Measurements from ENCODE around the gene PCK2. TPM values are rescaled to one million over a fixed set of nuclear protein-coding genes. Genes with fewer than 3 reads are reported as not detected.

PCK2 gene
- polyA plus RNA-seq, 2 of the 4 experiments (the other 2 are of a cell fraction): 16.9 to 60.2 TPM

GRCh38 chr14:24070285-24071143, 23.6 kb upstream of the PCK2 start:
- Histone ChIP-seq H3K27ac (no peak overlapping the region), H3K4me1 (no peaks in the 10 kb centered on the region), H3K4me3 (no peak overlapping the region), H3K4me2 (no peak overlapping the region), H3K9me3 (no peaks in the 10 kb centered on the region)
- 58% methylated on average over 10 of the region's 10 CpGs for WGBS (ENCODE audit: missing lambda C conversion rate)
- ChIA-PET POLR2A (interaction anchor here (1.0 to 1.9 kb wide), 2 partner anchors 10 to 24 kb away, joined by 3 to 5 read pairs; partner anchors contain the start of gene PCK2), CTCF (interaction anchor here (0.6 to 11.2 kb wide), 6 partner anchors 11 to 951 kb away, joined by 3 to 101 read pairs (median 4); partner anchors contain the start of gene PCK2)
- DNase-seq (ENCODE audit: low read depth in 1 of 2, low spot score in 1 of 2) (no peak), ATAC-seq (no peak), FAIRE-seq (no peak)
- no peak for TF ChIP-seq HMGXB4 (CRISPR knock-in tag; IDR thresholded peaks at IDR 0.05; ENCODE audit: borderline replicate concordance)
- TF ChIP-seq CBX2 (IDR thresholded peaks at IDR 0.05; ENCODE audit: borderline replicate concordance, low read depth): no peak
- TF ChIP-seq, protein P1, sequence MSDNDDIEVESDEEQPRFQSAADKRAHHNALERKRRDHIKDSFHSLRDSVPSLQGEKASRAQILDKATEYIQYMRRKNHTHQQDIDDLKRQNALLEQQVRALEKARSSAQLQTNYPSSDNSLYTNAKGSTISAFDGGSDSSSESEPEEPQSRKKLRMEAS (IDR thresholded peaks at IDR 0.05): no peak
- TF ChIP-seq, protein P2, sequence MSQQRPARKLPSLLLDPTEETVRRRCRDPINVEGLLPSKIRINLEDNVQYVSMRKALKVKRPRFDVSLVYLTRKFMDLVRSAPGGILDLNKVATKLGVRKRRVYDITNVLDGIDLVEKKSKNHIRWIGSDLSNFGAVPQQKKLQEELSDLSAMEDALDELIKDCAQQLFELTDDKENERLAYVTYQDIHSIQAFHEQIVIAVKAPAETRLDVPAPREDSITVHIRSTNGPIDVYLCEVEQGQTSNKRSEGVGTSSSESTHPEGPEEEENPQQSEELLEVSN (IDR thresholded peaks at IDR 0.05; ENCODE audit: borderline replicate concordance, low read depth): no peak
- TF ChIP-seq GATA3 (IDR thresholded peaks at IDR 0.05; ENCODE audit: borderline replicate concordance): no peak
- no peak for TF ChIP-seq FOSB (CRISPR knock-in tag; IDR thresholded peaks at IDR 0.05)
- TF ChIP-seq ESRRA (IDR thresholded peaks at IDR 0.05; ENCODE audit: borderline replicate concordance, low read length): no peak
- TF ChIP-seq ZFP36 (IDR thresholded peaks at IDR 0.05; ENCODE audit: borderline replicate concordance, partially characterized antibody): no peak
- no peak for TF ChIP-seq TP53 (CRISPR knock-in tag; IDR thresholded peaks at IDR 0.05)
- TF ChIP-seq MYC (IDR thresholded peaks at IDR 0.05; ENCODE audit: borderline replicate concordance, low read length): no peak
- TF ChIP-seq CHD2 (IDR thresholded peaks at IDR 0.05; ENCODE audit: low read length, partially characterized antibody): no peak
- TF ChIP-seq CBX8 (IDR thresholded peaks at IDR 0.05): no peak
- TF ChIP-seq RNF2 (IDR thresholded peaks at IDR 0.05; ENCODE audit: borderline replicate concordance, low read depth): no peak
- no peak for TF ChIP-seq HOXA7 (CRISPR knock-in tag; IDR thresholded peaks at IDR 0.05)
- TF ChIP-seq FOSL2 (IDR thresholded peaks at IDR 0.05): no peak
- TF ChIP-seq FOSL2 (CRISPR knock-in tag; IDR thresholded peaks at IDR 0.05): no peak
- no peak for TF ChIP-seq RCOR1 (IDR thresholded peaks at IDR 0.05; ENCODE audit: low read depth, low read length)
- TF ChIP-seq, protein P3, sequence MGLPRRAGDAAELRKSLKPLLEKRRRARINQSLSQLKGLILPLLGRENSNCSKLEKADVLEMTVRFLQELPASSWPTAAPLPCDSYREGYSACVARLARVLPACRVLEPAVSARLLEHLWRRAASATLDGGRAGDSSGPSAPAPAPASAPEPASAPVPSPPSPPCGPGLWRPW (IDR thresholded peaks at IDR 0.05): no peak

GRCh38 chr14:24071144-24071697, 22.9 kb upstream of the PCK2 start, which contains the start of gene CPNE6:
Gene CPNE6 (plus strand): TSS chr14:24071562. CDS start chr14:24072937, 1,375 bp downstream.
- ChIA-PET CTCF (interaction anchor here (0.7 to 11.2 kb wide), 4 partner anchors 12 to 37 kb away, joined by 3 to 101 read pairs (median 11); partner anchors contain the start of gene PCK2), POLR2A (interaction anchor here (1.0 to 1.9 kb wide), 2 partner anchors 9 to 23 kb away, joined by 3 to 5 read pairs; partner anchors contain the start of gene PCK2)
- DNase-seq (ENCODE audit: low read depth in 1 of 2, low spot score in 1 of 2) (no peak), FAIRE-seq (no peak), ATAC-seq (no peak)
- Histone ChIP-seq H3K4me1 (no peaks in the 10 kb centered on the region), H3K9me3 (no peaks in the 10 kb centered on the region), H3K4me2 (no peak within 1 kb of the TSS), H3K4me3 (no peak within 1 kb of the TSS), H3K27ac (no peak within 1 kb of the TSS)
- WGBS (ENCODE audit: missing lambda C conversion rate): 46% methylated on average over 14 of the region's 19 CpGs
- TF ChIP-seq SMC3 (IDR thresholded peaks at IDR 0.05) (no peak), RNF2 (IDR thresholded peaks at IDR 0.05; ENCODE audit: borderline replicate concordance, low read depth) (no peak), POLR2A (IDR thresholded peaks at IDR 0.05; ENCODE audit: low read length) (no peak), NR3C1 (IDR thresholded peaks at IDR 0.05) (no peak), RARB (CRISPR knock-in tag; IDR thresholded peaks at IDR 0.05) (no peak), RFX5 (IDR thresholded peaks at IDR 0.05) (no peak), USF2 (IDR thresholded peaks at IDR 0.05) (no peak), EHMT2 (IDR thresholded peaks at IDR 0.05; ENCODE audit: low read depth) (no peak)
- TF ChIP-seq, protein P4, sequence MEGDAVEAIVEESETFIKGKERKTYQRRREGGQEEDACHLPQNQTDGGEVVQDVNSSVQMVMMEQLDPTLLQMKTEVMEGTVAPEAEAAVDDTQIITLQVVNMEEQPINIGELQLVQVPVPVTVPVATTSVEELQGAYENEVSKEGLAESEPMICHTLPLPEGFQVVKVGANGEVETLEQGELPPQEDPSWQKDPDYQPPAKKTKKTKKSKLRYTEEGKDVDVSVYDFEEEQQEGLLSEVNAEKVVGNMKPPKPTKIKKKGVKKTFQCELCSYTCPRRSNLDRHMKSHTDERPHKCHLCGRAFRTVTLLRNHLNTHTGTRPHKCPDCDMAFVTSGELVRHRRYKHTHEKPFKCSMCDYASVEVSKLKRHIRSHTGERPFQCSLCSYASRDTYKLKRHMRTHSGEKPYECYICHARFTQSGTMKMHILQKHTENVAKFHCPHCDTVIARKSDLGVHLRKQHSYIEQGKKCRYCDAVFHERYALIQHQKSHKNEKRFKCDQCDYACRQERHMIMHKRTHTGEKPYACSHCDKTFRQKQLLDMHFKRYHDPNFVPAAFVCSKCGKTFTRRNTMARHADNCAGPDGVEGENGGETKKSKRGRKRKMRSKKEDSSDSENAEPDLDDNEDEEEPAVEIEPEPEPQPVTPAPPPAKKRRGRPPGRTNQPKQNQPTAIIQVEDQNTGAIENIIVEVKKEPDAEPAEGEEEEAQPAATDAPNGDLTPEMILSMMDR (IDR thresholded peaks at IDR 0.05): no peak
- TF ChIP-seq, protein P1 (IDR thresholded peaks at IDR 0.05): no peak

Data from A549 (cell line).